DND-41 (cell line): ENCODE data around the gene ANKRD23.

Experiments
- EZH2 ChIP-seq: IDR thresholded peaks from 3 replicates; pipeline ENCODE4 v1.6.1; 2012; ENCODE audit warnings: borderline replicate concordance, low read depth, mild to moderate bottlenecking, moderate library complexity, low read length, inconsistent platforms; ENCODE audit not compliant: severe bottlenecking
- TF ChIP-seq, protein P1 (sequence below): IDR thresholded peaks from 2 replicates; pipeline ENCODE4 v1.5.1; 2012; ENCODE audit warnings: borderline replicate concordance, low read length, moderate library complexity, mild to moderate bottlenecking; ENCODE audit not compliant: poor library complexity, severe bottlenecking; ENCODE audit errors: extremely low read depth

DNA sequence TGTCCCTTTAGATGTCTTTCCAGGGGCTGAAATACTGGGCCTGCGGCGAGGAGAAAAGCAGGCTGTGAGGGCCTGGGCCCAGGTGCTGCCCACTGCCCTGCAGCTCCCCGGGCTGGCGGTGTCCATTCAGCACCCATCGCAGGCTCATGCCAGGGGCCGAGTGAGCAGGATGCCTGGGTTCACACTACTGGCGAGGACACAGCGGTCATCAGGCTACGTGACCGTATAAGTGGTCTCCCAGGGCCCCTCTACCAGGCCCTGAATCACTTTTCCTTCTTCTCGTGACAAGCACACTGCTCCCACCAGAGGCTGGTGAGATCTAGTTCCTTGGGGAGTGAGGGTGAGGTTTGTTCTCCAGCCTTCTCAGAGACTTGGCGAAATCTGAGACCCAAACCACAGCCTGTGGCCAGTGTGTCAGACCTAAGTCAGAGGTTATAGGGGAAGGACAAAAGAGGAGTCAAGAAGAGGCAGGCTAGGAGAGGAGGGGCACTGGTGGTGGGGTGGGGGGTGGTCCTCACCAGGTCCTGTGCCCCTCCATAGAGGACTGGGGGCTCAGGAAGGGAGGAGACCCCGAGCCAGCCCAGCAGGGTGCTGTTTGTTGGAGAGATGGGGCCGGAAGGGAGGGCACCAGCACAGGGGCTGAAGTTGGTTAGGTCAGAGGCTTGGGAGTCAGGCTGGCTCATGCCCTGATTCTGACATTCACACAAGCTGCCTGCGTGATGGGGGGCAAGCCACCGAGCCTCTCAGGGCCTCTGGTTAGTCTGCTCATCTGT, 32.6 kb upstream of the ANKRD23 start:
- TF ChIP-seq, protein P1, sequence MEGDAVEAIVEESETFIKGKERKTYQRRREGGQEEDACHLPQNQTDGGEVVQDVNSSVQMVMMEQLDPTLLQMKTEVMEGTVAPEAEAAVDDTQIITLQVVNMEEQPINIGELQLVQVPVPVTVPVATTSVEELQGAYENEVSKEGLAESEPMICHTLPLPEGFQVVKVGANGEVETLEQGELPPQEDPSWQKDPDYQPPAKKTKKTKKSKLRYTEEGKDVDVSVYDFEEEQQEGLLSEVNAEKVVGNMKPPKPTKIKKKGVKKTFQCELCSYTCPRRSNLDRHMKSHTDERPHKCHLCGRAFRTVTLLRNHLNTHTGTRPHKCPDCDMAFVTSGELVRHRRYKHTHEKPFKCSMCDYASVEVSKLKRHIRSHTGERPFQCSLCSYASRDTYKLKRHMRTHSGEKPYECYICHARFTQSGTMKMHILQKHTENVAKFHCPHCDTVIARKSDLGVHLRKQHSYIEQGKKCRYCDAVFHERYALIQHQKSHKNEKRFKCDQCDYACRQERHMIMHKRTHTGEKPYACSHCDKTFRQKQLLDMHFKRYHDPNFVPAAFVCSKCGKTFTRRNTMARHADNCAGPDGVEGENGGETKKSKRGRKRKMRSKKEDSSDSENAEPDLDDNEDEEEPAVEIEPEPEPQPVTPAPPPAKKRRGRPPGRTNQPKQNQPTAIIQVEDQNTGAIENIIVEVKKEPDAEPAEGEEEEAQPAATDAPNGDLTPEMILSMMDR = no peak
- no peak for TF ChIP-seq EZH2
